ENCODE results near the gene HTR7.

HTR7 gene

DNA sequence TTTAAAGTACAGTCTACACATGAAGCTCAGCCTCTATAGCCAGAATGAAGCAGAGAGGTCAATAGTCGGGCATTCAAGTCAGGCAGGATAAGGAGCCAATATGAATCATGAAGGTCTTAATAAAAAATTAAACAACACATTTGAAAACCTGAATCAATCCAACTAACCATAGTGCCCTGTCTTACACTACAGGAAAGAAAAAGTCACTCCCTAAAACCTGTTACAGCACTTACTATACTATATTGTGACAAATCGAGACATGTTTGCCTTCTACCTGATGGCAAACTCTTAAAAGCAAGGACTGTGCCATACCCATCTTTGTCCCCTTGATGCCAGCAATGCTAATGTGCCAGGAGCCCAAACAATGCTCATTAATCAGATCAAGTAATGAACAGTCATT is 117.6 kb downstream of the HTR7 start:
- DNase-seq (ENCODE audit: low read depth in 2 of 2) = no peak

DNA sequence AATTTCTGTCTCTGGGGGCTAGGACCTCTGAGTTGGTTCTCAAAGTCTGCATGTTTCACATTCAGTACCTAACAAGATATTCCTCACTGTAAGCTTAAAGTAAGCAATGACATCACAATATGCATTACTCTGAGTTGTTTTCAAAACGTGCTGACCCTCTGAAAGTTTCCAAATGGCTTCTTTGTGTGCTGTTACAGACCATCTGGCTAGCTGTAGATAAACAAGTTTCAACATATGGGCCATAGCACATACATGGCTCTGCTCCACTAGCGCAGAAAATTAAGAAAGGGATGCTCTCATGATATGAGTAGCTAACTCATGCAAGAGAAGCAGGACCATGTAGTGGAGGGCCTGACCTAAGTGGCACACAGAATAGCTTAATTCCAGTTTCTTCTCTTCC is 119.0 kb downstream of the HTR7 start:
- no peak for DNase-seq (ENCODE audit: low read depth in 2 of 2)

DNA sequence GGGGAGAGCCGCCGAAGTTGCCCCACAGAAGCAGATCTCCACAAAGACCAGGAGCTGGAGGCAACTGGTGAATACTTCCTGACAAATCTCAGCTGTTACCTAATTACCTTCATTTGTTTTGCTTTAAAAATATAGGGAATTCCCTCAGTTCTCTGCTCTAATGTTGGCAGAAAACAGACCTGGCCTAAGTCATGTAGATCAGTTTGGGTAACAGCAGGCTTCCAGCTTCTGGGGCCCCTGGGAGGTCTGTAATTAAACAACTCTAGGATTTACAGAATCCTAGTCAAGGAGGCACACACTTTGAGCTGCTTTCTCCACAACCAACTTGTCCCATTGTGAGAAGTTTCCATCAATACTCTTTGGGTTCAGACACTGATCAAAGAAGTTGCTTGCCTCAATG is 123.4 kb downstream of the HTR7 start:
- DNase-seq (ENCODE audit: low read depth in 2 of 2) = no peak

DNA sequence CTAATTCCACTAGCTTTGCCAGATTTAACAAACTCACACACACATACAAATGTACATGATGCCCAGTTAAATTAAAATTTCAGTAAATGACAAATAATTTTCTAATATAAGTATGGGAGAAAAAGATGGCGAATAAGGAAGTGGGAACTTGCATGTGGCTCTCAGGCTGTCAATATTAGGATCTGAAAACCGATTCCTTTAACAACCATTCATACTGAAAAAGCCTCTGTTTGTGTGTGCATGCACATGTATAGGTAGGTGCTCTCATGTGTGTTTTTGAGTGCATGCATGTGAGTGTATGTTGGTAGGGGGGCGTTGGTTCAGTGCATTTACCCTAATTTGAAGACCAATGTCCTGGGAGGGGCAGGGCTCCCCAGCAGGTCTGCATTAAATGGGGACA is 125.3 kb downstream of the HTR7 start:
- no peak for DNase-seq (ENCODE audit: low read depth in 2 of 2)

DNA sequence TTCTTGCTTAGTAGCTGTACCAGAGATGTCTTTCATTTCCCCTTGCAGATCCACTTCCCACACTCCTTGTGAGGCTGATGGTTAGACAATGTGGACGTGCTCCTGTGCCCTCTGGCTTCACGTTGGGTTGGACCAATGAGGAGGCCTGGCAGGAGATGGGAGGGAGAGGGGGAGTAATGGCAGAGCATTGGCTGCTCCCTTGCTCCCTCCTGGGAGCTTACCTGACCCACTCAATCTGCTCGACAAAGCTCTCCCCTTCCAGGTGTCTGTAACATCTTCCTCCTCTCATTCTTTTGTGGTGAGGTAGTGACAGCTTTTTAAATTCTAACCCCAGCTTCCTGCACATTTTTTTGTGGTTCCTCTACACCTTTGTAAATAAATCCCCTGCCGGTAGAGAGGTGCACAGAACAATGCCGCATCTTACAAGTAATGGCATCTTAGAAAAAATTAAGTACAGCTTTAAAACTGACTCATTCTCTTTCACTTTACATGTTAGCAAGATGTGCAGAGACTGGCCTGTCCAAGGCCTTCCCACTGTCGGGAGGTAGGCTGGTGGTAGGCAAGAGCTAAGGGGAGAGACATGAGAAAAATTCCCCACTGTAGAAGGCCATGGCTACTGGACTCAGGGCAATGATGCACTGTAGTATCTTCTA is 134.3 kb downstream of the HTR7 start:
- no peak for DNase-seq (ENCODE audit: low read depth in 2 of 2)

DNA sequence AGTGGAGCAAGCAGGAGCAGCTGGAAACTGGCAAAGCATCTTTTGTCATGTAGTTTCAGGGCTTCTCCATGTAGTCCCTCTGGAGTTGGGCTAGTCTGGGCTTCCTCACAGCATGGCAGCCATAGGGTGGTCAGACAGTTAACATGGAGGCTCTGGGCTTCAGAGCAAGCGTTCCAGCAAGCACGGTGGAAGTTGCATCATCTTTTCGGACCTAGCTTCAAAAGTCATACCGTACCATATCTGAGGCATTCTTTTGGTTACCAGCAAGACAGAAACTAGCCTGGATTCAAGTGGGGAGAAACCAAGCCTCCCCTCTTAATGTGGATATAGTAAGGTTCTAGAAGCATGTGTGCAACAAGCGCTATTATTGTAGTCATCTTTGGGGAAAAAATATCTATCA is 135.0 kb downstream of the HTR7 start:
- no peak for DNase-seq (ENCODE audit: low read depth in 2 of 2)

DNA sequence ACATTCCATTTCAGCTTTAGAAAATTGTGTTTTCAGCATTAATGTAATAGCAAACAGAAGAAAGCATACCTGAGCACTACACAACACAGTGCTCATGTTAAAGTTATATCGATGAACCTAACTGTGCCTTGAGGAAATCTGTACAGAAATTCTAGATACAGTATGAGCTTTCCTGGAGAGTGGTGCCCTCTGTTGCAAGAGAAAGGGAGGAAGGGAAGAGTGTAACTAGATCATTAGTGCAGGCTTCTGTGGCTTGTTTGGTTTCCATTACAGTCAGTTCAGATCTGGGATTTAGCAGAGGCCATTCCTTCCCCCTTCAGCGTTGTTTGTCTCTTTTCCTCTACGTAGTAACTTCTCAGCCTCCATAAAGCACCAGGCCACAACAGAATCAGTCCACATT is 139.7 kb downstream of the HTR7 start:
- DNase-seq (ENCODE audit: low read depth in 2 of 2) = no peak

DNA sequence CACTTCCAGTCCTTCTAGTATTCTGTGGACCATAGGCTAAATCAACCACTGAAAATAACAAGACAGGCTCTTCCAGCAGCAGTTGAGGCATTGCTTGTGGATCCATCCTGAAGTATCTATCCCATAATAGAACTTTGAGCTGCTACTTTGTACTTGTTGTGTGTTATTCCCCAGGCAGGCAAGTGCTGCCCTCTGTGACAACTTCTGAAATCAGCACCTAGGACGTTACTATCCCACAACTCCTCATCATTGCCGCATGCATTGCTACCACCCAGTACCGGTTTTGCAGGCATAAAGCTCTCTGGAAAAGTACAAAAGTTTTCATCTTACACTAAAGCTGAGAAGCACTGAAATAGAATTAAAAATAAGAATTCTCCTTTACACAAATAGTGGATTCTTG is 145.3 kb downstream of the HTR7 start:
- no peak for DNase-seq (ENCODE audit: low read depth in 2 of 2)

DNA sequence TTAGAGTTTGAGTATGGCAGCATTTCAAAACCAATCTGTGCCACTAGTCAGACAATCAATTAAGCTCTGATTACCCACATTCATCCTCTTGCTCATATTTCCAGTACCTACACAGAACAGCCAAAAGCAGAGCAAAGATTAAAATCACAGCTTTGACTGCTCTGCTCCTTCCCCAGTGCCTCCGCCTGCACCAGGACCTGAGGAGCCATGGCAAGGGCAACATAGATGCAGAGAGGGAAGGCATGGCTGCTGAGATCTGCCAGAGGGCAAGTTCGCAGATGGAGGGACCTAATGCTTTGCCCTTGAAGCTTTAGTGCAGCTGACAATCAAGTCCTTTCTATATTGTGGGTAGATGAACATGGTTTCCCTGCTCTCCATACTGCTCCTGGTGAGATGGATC is 148.1 kb downstream of the HTR7 start:
- DNase-seq (ENCODE audit: low read depth in 2 of 2) = no peak

DNA sequence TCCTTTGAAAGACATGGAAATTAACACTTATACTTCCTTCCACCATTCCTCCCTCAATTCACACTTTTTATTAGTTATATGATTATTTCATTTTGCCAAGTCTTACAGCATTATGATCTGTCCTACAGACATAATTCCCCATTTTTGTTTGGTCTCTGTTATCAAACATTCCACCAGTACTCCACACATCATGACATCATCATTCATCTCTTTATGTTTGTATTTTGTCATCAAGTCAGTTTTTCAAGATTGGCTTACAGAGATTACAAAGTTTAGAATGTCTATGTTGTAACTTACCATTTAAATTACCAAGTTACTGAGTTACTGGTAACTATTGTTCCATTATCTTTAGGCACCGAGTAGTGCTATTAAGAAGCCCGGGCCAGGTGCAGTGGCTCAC is 150.2 kb downstream of the HTR7 start:
- DNase-seq (ENCODE audit: low read depth in 2 of 2) = no peak

DNA sequence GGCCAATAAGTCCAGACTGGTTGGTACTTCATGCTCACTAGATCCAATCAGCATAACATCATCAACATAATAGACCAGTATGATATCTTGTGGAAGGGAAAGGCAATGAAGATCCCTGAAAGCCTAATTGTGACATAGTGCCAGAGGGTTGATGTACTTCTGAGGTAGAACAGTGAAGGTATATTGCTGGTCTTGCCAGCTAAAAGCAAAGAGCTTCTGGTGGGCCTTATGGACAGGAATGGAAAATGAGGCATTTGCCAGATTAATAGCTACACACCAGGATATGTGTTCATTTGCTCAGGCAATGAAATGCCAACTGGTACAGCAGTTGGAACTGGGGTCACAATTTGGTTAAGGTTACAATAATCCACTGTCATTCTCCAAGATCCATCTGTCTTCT is 156.4 kb downstream of the HTR7 start:
- DNase-seq (ENCODE audit: low read depth in 2 of 2) = no peak

DNA sequence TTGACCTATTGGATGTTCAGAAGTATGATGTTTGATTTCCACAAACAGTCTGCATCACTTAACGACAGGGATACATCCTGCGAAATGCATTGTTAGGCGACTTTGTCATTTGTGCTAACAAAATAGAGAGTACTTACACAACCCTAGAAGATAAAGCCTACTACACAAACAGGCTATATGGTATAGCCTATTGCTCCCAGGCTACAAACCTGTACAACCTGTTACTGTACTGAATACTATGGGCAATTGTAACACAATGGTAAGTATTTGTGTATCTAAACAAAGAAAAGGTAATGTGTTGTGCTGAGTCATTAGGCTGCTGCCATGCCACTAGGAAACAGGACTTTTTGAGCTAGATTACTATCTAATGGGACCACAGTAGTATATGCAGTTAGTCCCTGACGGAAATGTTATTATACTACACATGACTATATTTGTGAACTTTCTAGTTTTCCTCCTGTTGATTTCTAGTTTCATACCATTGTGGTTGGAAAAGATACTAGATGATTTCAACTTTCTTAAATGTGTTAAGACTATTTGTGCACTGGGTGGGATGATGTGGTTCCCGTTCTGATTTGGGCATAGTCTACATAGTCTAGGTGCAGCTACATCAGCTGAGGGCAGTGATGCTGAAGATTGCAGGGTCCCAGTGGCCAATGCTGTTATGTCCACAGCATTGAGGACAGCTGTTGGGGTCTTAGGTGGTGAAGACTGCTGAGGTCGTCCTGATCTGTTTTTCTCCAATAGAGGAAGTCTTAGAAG is 161.7 kb downstream of the HTR7 start:
- no peak for DNase-seq (ENCODE audit: low read depth in 2 of 2)

Data from fibroblast of skin of left biceps (primary cell).